D721Med (cell line): Measurements from ENCODE around the gene MBOAT2.

Experiments
- DNase-seq: peaks from one replicate; pipeline ENCODE4 v3.0.0; 2011; ENCODE audit warnings: low spot score; ENCODE audit not compliant: insufficient read length
- FAIRE-seq: peaks from 2 replicates; lab custom pipeline; 2011; peaks lifted over from hg19 to GRCh38; lab: Jason Lieb, UNC
- TF ChIP-seq, protein P1 (sequence below): IDR thresholded peaks from 2 replicates; pipeline ENCODE4 v1.5.1; 2012; ENCODE audit warnings: mild to moderate bottlenecking, control low read depth; ENCODE audit not compliant: insufficient read depth; ENCODE audit errors: missing control alignments

Gene MBOAT2

GRCh38 chr2:8839189-8839965 lies 164.1 kb downstream of the MBOAT2 start:
- no peak for DNase-seq
- FAIRE-seq: no peak
- TF ChIP-seq, protein P1, sequence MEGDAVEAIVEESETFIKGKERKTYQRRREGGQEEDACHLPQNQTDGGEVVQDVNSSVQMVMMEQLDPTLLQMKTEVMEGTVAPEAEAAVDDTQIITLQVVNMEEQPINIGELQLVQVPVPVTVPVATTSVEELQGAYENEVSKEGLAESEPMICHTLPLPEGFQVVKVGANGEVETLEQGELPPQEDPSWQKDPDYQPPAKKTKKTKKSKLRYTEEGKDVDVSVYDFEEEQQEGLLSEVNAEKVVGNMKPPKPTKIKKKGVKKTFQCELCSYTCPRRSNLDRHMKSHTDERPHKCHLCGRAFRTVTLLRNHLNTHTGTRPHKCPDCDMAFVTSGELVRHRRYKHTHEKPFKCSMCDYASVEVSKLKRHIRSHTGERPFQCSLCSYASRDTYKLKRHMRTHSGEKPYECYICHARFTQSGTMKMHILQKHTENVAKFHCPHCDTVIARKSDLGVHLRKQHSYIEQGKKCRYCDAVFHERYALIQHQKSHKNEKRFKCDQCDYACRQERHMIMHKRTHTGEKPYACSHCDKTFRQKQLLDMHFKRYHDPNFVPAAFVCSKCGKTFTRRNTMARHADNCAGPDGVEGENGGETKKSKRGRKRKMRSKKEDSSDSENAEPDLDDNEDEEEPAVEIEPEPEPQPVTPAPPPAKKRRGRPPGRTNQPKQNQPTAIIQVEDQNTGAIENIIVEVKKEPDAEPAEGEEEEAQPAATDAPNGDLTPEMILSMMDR: no peak

- DNase-seq (no peak), FAIRE-seq (no peak)
- TF ChIP-seq, protein P1: no peak
Observed at GRCh38 chr2:8837795-8838140, 165.7 kb downstream of the MBOAT2 start.

DNA sequence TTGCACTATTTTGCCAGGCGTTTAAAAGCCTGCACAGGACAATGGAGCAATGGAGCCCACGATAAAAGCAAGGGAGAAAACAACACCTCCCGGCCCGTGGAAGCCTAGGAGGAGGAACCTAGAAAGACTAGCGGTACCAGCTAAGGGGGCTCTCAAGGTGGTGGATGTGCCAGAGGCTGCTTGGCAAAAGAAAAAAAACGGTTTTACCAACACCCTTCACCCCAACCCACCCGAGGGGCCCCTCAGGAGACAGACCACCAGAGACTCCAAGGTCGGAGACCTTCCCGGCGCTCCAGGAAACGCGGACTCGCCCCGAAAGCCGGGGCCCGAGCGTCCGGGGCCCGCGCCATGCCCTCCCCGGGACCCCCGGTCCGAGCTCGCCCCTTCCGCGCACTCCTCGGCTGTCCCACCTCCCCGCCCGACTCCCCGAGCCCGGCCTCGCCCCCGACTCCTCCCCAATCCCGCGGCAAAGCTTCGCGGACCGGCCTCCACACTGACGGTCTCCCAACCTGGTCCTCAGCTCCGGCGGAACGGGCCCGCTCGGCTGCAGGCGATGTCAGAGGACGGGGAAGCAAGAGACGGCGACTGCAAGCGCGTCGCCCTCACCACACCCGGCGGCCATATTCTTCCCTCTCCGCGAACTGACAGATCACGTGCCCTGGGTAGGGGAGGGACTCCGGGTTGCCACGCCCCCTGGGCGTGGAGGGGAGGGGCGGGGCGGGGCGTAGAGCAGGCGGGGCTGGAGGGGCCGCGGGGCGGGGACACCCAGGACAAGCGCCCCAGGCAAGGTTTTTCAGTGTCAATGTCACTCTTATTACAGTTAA lies 166.3 kb downstream of the MBOAT2 start, which contains the start of gene KIDINS220:
Gene KIDINS220, minus strand, starts transcription at position 643 of the 824 bp plus-strand sequence. CDS start 10,520 bp downstream, outside the sequence.
- FAIRE-seq (no peak), DNase-seq (peak; percentile 99)
- TF ChIP-seq, protein P1: no peak

DNA sequence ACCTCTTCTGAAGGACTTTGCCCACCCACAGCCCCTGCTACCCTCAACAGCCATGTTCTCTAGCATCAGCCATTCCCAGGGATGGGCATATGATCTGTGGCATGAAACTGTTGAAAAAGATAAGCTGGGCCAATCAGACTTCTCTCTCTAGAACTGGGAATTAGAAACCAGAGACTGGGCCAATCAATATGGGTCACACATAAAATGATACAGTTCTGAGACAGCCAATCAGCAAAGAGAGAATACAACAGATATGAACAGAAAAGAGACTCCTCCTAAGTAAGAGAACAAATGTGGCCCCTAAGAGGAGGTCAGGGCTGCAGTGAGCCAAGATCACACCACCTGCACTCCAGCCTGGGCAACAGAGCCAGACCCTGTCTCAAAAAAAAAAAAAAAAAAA lies 168.2 kb downstream of the MBOAT2 start:
- FAIRE-seq (no peak), DNase-seq (no peak)
- TF ChIP-seq, protein P1: no peak

DNA sequence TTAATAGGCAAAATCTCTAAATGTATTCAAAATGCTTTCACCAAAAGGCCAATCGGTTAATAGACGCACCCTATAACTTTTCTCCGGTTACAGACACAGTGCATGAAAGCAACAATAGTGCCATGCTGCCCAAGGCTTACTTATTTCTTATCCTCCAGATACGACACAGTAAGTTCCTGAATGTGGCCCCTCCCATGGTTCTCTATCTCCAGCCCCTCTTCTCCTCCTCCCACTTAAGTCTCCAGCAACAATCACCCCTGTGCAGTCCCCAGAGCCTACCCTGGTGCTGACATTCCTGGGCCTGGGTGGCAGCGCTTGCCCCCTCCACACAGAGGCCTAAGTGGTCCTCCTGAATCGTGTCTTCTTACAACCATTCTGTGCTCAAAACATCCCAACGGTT lies 169.6 kb downstream of the MBOAT2 start:
- DNase-seq: no peak
- no peak for FAIRE-seq
- TF ChIP-seq, protein P1: no peak

- FAIRE-seq: no peak
- TF ChIP-seq, protein P1: no peak
- no peak for DNase-seq
Observed at GRCh38 chr2:8831516-8831915, 172.0 kb downstream of the MBOAT2 start.
